HG02884 (cell line): ENCODE results near the gene TPM3.
"Not testable (repeated sequence)": the region's sequence is repeated elsewhere in the genome, so short reads cannot be mapped to it uniquely, and the experiment has no call there.

Source experiments
- ATAC-seq: cut with Tn5 transposase; IDR thresholded peaks from one replicate; pipeline ENCODE4 v1.9.1; 2021; ENCODE audit warnings: mild to moderate bottlenecking, moderate library complexity; ENCODE audit not compliant: unreplicated experiment

TPM3 gene

GRCh38 chr1:154206196-154206595, 14.3 kb upstream of the TPM3 start, which contains the start of gene CFAP141:
Gene CFAP141 (minus strand): TSS chr1:154206333. CDS start chr1:154206307, 26 bp downstream.
- ATAC-seq = no peak

GRCh38 chr1:154205778-154206177, 13.9 kb upstream of the TPM3 start:
- not testable (repeated sequence) for ATAC-seq

- no peak for ATAC-seq
These were observed 7.6 kb upstream of the TPM3 start for GRCh38 chr1:154199563-154199879.

GRCh38 chr1:154198756-154199562, 7.1 kb upstream of the TPM3 start:
- ATAC-seq = no peak

GRCh38 chr1:154193821-154194220, 1.9 kb upstream of the TPM3 start:
- ATAC-seq = no peak

GRCh38 chr1:154192476-154192875, 576 bp upstream of the TPM3 start:
- ATAC-seq = no peak

GRCh38 chr1:154190550-154190949, 1.4 kb downstream of the TPM3 start:
- ATAC-seq = no peak

- ATAC-seq = no peak
These were observed 4.9 kb downstream of the TPM3 start for GRCh38 chr1:154186852-154187501.

- no peak for ATAC-seq
These were observed 5.7 kb downstream of the TPM3 start for GRCh38 chr1:154186177-154186576.

- ATAC-seq = peak; percentile 67
These were observed 8.6 kb downstream of the TPM3 start for GRCh38 chr1:154183046-154183915.

GRCh38 chr1:154182344-154183045, 9.4 kb downstream of the TPM3 start:
- peak; percentile 58 for ATAC-seq

- ATAC-seq = no peak
These were observed 10.0 kb downstream of the TPM3 start for GRCh38 chr1:154181944-154182343.

GRCh38 chr1:154179946-154180687, 11.8 kb downstream of the TPM3 start:
- ATAC-seq = no peak

GRCh38 chr1:154178911-154179811, 12.7 kb downstream of the TPM3 start:
- ATAC-seq = no peak

GRCh38 chr1:154178013-154178412, 13.9 kb downstream of the TPM3 start:
- ATAC-seq = no peak

- ATAC-seq = no peak
These were observed 15.6 kb downstream of the TPM3 start for GRCh38 chr1:154176337-154176736.

- ATAC-seq = no peak
These were observed 17.2 kb downstream of the TPM3 start for GRCh38 chr1:154174654-154175053.

GRCh38 chr1:154171880-154172279, 20.0 kb downstream of the TPM3 start:
- ATAC-seq = no peak

GRCh38 chr1:154171223-154171583, 20.7 kb downstream of the TPM3 start:
- no peak for ATAC-seq
